IPS-15b (cell line): Measurements from ENCODE around the gene ST8SIA6.
"Not testable (repeated sequence)": the region's sequence is repeated elsewhere in the genome, so short reads cannot be mapped to it uniquely, and the experiment has no call there.

ENCODE experiments used
- H3K27me3 ChIP-seq: one replicate; pipeline ENCODE4 v1.6.1; 2013; ENCODE audit warnings: low read length; ENCODE audit not compliant: control insufficient read depth, insufficient read depth
- H3K36me3 ChIP-seq: one replicate; pipeline ENCODE4 v1.6.1; 2013; ENCODE audit warnings: low read length; ENCODE audit not compliant: control insufficient read depth, insufficient read depth
- H3K4me1 ChIP-seq: one replicate; pipeline ENCODE4 v1.6.1; 2013; ENCODE audit warnings: mild to moderate bottlenecking, low read length; ENCODE audit not compliant: control insufficient read depth, insufficient read depth
- H3K4me3 ChIP-seq: one replicate; pipeline ENCODE4 v1.5.1; 2013; ENCODE audit warnings: low read depth, low read length
- H3K9ac ChIP-seq: one replicate; pipeline ENCODE4 v1.6.1; 2013; ENCODE audit warnings: low read depth, mild to moderate bottlenecking, low read length
- H3K9me3 ChIP-seq: one replicate; pipeline ENCODE4 v1.6.1; 2013; ENCODE audit warnings: mild to moderate bottlenecking, low read length; ENCODE audit not compliant: control insufficient read depth, insufficient read depth

Gene ST8SIA6

DNA sequence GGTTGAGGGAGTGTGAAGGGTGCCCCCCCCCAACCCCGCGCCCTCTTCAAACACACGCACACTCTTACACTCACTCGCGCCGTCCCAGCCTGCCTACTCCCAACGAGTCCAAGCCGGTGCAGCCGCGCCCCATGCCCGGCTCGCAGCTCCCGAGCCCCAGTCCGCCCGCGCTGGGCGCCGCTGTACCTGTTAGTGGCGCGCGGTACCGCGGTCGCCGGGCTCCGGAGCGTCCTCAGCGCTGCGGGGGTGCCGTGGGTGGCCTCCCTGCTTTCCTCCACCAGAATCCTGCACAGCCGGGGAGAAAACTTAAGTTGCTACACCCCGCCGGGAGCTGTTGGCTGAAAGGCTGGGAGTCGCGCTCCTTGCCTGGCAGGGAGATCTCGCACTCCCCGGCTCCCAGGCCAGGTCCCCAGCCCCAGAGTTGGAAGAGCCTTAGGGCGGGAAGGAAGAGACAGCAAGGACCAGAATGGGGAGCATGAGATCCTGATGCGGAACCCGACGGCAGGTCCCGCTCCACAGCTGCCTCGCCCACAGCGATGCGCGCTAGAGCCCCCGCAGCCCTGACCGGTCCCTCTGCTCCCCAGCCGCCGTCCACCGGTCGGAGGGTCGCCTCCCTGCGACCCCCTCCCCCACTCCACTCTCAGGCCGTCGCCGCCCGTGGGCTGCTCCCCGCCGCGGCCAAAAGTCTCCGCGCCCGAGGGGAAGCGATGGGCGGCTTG lies 863 bp downstream of the ST8SIA6 start:
- peaks cover 5% of the 10 kb centered on the region for H3K4me1 ChIP-seq
- H3K4me3 ChIP-seq = peak overlapping the region; percentile 71
- peaks cover 28% of the 10 kb centered on the region for H3K27me3 ChIP-seq
- H3K9me3 ChIP-seq = no peaks in the 10 kb centered on the region
- H3K36me3 ChIP-seq = no peaks in the 10 kb centered on the region
- peak overlapping the region; percentile 40 for H3K9ac ChIP-seq

DNA sequence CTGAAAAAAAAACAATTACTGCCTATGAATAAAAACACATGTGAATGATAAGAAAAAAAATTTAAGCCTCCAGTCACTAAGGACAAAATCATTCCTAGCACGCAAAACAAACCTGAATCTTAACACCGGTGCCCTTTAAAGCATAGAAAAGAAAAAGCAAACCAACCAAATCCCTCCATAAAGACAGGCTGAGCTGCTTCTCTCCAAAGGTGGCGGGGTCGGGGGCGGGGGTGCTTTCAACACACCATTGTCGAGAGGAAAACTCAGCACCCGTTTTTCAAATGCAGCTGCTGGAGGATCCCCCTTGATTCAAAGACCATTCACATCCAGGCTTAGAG lies 1.4 kb downstream of the ST8SIA6 start:
- H3K9me3 ChIP-seq = no peaks in the 10 kb centered on the region
- H3K36me3 ChIP-seq = no peaks in the 10 kb centered on the region
- peaks cover 28% of the 10 kb centered on the region for H3K27me3 ChIP-seq
- H3K9ac ChIP-seq = no peak overlapping the region
- peaks cover 5% of the 10 kb centered on the region for H3K4me1 ChIP-seq
- H3K4me3 ChIP-seq = peak overlapping the region; percentile 71

DNA sequence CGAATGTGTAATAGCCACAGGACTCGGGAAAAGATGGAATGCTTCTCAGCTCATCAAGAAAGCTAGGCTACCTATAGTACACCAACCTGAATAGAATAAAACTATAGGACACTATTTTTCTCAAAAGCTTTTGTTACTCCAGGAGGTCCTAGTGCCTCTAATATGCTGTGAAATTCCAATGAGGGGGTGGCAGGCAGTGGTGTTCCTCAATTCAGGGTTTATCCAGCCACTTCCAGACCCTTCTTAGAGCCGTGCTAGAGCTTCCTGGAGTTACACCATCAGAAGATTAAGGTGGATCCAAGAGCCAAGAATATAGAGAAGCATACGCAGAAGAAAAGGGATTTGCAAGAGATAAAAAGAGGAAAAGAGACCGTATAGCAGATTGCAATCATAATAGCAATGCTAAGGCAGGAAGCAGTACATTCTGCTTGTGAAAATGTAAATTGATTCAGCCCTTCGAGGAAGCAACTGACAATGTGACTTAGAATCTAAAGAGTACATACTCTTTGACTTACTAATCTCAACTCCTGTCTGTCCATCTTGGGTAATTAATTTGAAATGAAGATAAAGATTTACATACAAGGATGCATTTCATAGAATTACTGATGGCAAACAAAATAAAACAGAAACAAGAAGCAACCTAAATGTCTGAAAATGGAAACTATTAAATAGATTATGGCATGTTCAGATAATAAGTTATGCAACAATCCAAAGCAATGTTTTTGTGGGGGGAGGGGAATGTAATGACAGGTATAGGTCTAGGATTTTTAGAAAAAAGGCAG lies 2.1 kb downstream of the ST8SIA6 start:
- peaks cover 5% of the 10 kb centered on the region for H3K4me1 ChIP-seq
- H3K4me3 ChIP-seq = peak overlapping the region; percentile 71
- H3K9me3 ChIP-seq = no peaks in the 10 kb centered on the region
- H3K36me3 ChIP-seq = no peaks in the 10 kb centered on the region
- H3K9ac ChIP-seq = no peak overlapping the region
- H3K27me3 ChIP-seq = peaks cover 28% of the 10 kb centered on the region

DNA sequence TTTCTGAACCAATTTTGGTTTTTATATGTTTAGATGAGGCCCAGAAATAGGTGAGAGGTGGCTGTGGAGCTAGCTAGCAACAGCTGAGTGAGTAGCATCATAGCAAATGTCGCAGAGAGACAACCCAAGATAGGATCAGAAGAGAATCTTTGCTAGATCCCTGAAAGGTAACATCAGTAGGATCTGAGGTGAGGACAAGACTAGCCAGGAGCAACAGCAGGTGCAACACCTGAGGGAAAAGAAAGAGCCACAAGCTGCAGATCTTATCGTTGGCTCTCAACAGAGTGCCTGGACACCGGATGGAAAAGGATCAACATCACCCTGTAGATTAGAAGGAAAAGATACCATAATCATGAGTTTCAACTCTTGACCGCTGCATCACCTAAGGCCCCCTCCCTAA lies 4.4 kb downstream of the ST8SIA6 start:
- no peaks in the 10 kb centered on the region for H3K36me3 ChIP-seq
- H3K9ac ChIP-seq = no peak overlapping the region
- H3K4me3 ChIP-seq = no peak overlapping the region
- H3K9me3 ChIP-seq = no peaks in the 10 kb centered on the region
- peaks cover 17% of the 10 kb centered on the region for H3K27me3 ChIP-seq
- peaks cover 5% of the 10 kb centered on the region for H3K4me1 ChIP-seq

DNA sequence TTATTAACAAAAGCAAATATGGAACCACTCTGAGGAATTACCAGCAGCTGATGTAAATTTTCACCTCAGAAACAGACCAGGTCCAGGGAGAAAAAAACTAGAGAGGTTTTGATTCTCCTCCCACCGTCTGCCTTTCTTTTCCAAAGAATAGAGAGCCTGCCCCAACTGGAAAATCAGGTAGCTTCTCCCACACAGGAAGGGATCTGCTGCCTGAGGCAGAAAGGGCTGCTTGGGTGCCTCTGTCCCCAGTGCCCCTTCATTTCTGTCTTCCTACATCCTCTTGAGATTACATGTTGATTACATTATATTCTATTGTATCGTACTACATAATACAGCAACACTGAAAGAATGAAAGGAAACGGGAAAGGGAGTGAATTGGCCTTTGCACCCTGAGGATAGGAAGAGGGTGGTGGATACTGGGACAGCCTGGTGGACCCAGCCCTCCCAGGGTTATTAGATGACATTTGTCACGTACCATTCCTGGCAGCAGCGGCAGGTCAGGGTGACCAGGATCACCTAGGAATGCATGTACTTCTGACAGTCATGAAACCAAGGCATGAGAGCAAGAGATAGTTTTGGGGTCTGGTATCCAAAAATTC lies 8.9 kb downstream of the ST8SIA6 start:
- Histone ChIP-seq H3K4me1 (no peaks in the 10 kb centered on the region), H3K9me3 (no peaks in the 10 kb centered on the region), H3K36me3 (no peaks in the 10 kb centered on the region), H3K4me3 (no peak overlapping the region), H3K27me3 (no peaks in the 10 kb centered on the region), H3K9ac (no peak overlapping the region)

DNA sequence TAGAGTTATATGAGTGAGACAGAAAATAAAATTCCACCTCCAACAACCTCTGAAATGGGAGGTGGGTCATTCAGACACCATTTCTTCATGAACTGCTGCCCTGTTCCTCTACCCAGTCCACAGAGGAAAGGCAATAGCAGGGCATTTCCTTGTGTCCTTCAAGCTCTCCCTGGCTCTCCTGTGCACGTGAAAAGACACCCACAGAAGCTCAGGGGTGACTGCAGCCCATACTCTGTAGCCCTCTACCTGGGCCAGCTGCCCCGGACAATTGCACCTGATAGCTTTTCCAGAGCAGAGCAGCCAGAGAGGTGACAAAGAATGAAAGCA lies 10.0 kb downstream of the ST8SIA6 start:
- H3K9me3 ChIP-seq = no peaks in the 10 kb centered on the region
- no peak overlapping the region for H3K9ac ChIP-seq
- no peaks in the 10 kb centered on the region for H3K36me3 ChIP-seq
- H3K27me3 ChIP-seq = no peaks in the 10 kb centered on the region
- H3K4me3 ChIP-seq = no peak overlapping the region
- no peaks in the 10 kb centered on the region for H3K4me1 ChIP-seq

DNA sequence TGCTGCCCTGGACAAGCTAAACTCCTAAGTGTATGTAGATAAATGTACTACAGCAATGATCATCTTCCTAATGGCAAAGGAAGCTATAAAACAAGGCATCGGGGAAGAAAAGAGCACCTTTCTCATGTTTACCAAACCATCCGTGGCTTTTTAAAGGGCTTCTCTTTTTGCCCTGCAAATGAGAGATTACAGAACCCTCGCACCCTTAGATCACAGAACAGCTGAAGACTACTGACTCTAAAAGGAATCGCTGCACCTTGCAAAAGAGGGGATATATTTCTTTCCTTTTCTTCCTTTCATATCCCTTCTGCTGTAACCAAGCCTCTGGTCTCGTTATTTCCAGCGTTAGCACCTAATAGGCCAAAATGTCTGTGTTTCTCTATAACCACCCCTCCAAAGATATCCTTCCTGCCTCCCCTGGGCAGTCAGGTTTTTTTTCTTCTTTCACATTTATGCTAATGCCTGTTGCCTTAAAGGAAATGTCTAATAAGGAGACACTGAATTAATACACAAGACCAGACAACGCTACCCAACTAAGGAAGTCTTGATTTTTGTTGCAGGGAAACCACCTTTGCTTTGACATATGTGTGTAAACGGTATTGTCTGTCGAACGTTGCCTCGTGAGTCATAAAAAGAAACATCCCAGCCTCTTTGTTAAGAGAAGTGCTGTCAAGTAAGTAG lies 10.5 kb downstream of the ST8SIA6 start:
- Histone ChIP-seq H3K9ac (no peak overlapping the region), H3K9me3 (no peaks in the 10 kb centered on the region), H3K4me1 (no peaks in the 10 kb centered on the region), H3K27me3 (no peaks in the 10 kb centered on the region), H3K4me3 (no peak overlapping the region), H3K36me3 (no peaks in the 10 kb centered on the region)

DNA sequence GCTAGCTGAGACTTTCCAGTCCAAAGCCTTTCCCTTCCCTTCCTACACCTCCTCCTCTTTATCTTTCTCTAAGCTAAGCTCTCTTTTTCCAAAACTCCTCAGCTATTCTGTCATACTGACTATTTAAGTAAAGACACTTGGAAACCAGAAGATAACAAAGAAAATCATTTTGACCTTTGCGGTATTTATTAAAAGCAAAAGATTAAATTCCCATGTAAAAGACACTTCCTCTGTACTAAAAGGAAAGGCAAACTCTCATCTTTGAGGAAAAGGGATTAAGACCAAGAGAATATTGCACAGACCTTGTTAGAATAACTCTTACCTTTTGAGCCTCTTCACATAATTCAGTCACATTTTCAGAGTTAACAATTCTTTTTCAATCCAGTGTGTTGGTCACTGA lies 15.8 kb downstream of the ST8SIA6 start:
- H3K9ac ChIP-seq = no peak overlapping the region
- H3K27me3 ChIP-seq = no peaks in the 10 kb centered on the region
- H3K4me1 ChIP-seq = no peaks in the 10 kb centered on the region
- H3K36me3 ChIP-seq = no peaks in the 10 kb centered on the region
- H3K9me3 ChIP-seq = no peaks in the 10 kb centered on the region
- no peak overlapping the region for H3K4me3 ChIP-seq

DNA sequence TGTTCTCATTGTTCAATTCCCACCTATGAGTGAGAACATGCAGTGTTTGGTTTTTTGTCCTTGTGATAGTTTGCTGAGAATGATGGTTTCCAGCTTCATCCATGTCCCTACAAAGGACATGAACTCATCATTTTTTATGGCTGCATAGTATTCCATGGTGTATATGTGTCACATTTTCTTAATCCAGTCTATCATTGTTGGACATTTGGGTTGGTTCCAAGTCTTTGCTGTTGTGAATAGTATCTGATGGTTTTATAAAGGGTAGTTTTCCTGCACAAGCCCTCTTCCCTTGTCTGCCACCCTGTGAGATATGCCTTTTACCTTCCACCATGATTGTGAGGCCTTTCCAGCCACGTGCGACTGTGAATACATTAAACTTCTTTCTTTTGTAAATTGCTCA lies 17.8 kb downstream of the ST8SIA6 start:
- not testable (repeated sequence) for H3K4me3 ChIP-seq, H3K9ac ChIP-seq, H3K36me3 ChIP-seq, H3K27me3 ChIP-seq, H3K9me3 ChIP-seq, H3K4me1 ChIP-seq

DNA sequence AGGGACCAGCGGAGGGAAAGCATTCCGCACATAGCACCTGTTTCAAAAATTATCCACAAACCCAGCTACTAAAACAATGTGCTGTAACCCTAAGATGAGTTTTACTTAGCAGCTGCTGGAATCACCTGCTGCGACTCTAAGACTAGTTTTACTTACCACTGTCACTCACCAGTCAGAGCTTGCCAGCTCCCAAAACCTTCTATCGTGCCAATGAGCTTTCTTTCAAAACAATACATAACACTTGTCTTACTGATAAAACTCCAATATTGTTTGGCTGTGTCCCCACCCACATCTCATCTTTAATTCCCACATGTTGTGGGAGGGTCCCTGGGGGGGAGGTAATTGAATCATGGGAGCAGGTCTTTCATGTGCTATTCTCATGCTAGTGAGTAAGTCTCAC lies 18.4 kb downstream of the ST8SIA6 start:
- Histone ChIP-seq H3K4me3 (no peak overlapping the region), H3K9ac (no peak overlapping the region), H3K27me3 (no peaks in the 10 kb centered on the region), H3K36me3 (no peaks in the 10 kb centered on the region), H3K9me3 (no peaks in the 10 kb centered on the region), H3K4me1 (peaks cover 3% of the 10 kb centered on the region)

DNA sequence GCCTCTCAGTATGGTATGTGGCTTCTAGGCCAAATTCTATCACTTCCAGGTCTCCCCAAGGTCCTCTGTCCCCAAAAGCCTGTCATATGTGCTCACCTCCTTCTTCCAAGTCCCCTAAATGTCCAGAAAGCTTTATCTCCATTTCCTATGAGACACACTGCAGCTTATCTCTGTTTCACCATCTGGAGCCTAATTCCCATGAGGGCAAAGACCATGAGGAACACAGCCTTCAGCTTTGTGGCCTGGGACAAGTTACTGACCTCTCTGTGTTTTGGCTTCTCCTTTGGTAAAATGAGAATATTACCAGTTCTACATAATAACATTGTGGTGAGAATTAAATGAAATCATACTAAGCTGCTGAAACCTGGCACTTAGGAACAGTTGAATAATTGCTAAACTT lies 19.2 kb downstream of the ST8SIA6 start:
- no peak overlapping the region for H3K9ac ChIP-seq
- H3K27me3 ChIP-seq = no peaks in the 10 kb centered on the region
- H3K4me1 ChIP-seq = peaks cover 5% of the 10 kb centered on the region
- H3K4me3 ChIP-seq = no peak overlapping the region
- no peaks in the 10 kb centered on the region for H3K36me3 ChIP-seq
- H3K9me3 ChIP-seq = no peaks in the 10 kb centered on the region

DNA sequence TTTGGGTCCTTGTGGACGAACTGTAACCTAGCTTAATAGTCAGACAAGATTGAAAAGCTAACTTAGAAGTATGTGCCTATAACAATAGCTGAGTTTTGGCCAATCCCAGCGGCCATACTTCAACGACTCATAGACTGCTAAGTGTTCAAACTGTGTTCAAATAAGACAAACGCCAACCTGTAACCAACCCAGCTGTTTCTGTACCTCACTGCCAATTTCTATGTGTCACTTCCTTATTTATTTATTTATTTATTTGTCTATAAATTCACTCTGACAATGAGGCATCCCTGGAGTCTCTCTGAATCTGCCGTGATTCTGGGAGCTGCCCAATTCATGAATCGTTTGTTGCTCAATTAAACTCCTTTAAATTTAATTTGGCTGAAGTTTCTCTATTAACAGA lies 21.7 kb downstream of the ST8SIA6 start:
- peaks cover 5% of the 10 kb centered on the region for H3K4me1 ChIP-seq
- no peaks in the 10 kb centered on the region for H3K27me3 ChIP-seq
- no peak overlapping the region for H3K4me3 ChIP-seq
- no peaks in the 10 kb centered on the region for H3K9me3 ChIP-seq
- no peak overlapping the region for H3K9ac ChIP-seq
- no peaks in the 10 kb centered on the region for H3K36me3 ChIP-seq
